Measurements from ENCODE around the gene GRIN3B.

The GRIN3B gene

DNA sequence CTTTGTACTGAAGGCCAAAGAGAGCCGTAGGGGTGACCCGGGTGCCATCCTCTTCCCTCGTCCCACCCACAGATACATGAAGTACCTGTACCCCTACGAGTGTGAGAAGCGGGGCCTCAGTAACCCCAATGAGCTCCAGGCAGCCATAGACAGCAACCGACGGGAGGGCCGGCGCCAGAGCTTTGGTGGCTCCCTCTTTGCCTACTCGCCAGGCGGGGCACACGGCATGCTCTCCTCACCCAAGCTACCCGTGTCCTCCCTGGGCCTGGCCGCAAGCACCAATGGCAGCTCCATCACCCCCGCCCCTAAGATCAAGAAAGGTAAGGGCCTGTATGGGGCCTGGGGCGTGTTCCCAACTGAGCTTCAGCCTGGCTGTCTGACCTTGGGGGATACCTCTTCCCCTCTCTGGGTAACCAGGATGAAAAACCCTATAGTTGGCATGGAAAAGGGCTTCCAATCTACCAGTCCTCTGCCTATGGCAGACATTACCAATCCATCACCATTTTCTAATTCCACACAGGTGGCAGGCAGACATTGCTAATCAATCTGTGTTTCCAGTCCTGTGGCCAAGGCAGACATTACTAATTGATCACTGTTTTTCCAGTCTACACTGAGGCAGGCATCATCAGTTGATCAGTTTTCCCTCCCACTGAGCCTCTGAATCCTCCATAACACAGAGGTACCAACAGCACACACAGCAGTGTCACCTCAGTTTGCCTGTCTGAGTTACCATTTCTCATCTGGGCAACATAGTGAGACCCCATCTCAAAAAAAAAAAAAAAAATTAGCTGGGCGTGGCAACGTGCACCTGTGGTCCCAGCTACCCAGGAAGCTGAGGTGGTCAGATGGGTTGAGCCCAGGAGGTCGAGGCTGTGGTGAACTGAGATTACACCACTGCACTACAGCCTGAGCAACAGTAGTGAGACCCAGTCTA, 35.2 kb upstream of the GRIN3B start:
- TF ChIP-seq, protein P1, sequence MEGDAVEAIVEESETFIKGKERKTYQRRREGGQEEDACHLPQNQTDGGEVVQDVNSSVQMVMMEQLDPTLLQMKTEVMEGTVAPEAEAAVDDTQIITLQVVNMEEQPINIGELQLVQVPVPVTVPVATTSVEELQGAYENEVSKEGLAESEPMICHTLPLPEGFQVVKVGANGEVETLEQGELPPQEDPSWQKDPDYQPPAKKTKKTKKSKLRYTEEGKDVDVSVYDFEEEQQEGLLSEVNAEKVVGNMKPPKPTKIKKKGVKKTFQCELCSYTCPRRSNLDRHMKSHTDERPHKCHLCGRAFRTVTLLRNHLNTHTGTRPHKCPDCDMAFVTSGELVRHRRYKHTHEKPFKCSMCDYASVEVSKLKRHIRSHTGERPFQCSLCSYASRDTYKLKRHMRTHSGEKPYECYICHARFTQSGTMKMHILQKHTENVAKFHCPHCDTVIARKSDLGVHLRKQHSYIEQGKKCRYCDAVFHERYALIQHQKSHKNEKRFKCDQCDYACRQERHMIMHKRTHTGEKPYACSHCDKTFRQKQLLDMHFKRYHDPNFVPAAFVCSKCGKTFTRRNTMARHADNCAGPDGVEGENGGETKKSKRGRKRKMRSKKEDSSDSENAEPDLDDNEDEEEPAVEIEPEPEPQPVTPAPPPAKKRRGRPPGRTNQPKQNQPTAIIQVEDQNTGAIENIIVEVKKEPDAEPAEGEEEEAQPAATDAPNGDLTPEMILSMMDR (IDR thresholded peaks at IDR 0.05; ENCODE audit: low read depth, low read length, missing control alignments) = no peak
- in situ Hi-C loops (cut with HindIII; ENCODE audit: low sequenced_read_pairs) = no loop called here
- no peak for DNase-seq (ENCODE audit: low read depth)

DNA sequence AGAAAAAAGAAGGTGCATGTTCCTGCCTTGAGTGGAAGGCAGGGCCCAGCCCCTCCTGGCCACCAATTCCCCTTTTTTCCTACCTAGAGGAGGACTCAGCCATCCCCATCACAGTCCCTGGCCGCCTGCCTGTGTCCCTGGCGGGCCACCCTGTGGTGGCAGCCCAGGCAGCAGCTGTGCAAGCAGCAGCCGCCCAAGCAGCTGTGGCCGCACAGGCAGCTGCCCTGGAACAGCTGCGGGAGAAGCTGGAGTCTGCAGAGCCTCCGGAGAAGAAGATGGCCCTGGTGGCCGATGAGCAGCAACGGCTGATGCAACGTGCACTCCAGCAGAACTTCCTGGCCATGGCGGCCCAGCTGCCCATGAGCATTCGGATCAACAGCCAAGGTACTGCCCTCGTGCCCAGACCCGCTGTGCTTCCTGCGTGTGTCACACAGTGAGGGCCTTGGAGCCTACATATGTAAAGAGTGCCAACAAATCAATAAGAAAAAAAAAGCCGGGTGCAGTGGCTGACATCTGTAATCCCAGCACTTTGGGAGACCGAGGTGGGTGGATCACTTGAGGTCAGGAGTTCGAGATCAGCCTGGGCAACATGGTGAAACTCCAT, 33.6 kb upstream of the GRIN3B start:
- H3K4me3 ChIP-seq (ENCODE audit: low read depth, low read length) = no peak overlapping the region
- in situ Hi-C loops (cut with HindIII; ENCODE audit: low sequenced_read_pairs) = no loop called here
- DNase-seq (ENCODE audit: low read depth) = no peak
- TF ChIP-seq, protein P1 (IDR thresholded peaks at IDR 0.05; ENCODE audit: low read depth, low read length, missing control alignments) = no peak

More for the DNA sequence above, 35.2 kb upstream of the GRIN3B start:
- H3K4me3 ChIP-seq (ENCODE audit: low read depth, low read length) = no peak overlapping the region

DNA sequence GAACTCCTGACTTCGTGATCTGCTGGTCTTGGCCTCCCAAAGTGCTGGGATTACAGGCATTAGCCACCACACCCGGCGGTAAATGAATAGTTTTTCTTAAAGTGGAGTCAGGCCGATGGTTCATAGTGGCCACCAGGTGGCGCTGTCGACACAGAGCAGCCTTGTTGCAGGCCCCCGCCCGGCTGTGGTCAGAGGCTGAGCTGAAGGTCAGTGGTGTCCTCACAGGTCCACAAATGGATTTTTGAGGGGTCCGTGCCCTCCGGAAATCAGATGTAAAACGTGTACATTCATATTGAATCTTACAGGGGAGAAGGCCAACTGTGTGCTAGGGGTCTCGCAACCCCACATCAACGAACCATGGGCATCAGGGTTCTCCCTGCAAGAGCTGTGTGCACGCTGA, 29.5 kb upstream of the GRIN3B start:
- TF ChIP-seq, protein P1 (IDR thresholded peaks at IDR 0.05; ENCODE audit: low read depth, low read length, missing control alignments) = peak; percentile 57
- no peak for DNase-seq (ENCODE audit: low read depth)
- in situ Hi-C loops (cut with HindIII; ENCODE audit: low sequenced_read_pairs) = no loop called here
- no peak overlapping the region for H3K4me3 ChIP-seq (ENCODE audit: low read depth, low read length)

DNA sequence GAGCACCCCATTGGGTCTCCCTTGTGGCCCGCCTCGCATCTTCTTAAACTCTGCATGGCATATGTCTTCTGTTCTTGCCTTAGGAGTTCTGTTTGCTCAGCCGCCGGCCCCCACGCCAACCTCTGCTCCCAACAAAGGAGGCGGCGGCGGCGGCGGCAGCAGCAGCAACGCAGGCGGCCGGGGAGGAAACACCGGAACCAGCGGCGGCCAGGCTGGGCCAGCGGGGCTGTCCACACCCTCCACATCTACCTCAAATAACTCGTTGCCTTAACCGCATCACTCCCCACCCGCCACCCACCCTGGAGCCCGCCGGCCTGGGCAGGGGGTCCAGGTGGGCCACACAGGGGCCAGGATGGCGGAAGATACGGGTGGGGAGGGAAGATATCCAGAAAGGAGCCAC, 28.4 kb upstream of the GRIN3B start:
- TF ChIP-seq, protein P1 (IDR thresholded peaks at IDR 0.05; ENCODE audit: low read depth, low read length, missing control alignments) = no peak
- in situ Hi-C loops (cut with HindIII; ENCODE audit: low sequenced_read_pairs) = no loop called here
- no peak overlapping the region for H3K4me3 ChIP-seq (ENCODE audit: low read depth, low read length)
- no peak for DNase-seq (ENCODE audit: low read depth)

DNA sequence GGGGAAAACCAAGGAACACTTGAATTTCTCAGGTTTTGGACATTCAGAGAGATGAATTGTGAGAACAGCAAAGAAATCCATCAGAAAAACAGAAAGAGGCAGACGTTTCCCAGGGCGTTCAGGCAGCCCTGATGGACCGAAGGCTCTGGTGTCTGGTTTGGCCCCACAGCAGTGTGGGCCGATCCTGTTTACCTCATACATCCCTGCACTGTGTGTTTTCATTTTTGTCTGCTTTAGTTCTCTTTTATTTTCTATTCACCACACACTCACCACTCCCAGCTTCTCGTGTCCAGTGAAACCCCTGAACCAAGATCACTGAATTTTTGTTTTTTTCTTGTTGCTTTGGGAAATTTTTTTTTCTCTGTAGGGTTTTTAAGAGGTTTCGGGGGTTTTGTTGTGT, 27.9 kb upstream of the GRIN3B start:
- in situ Hi-C loops (cut with HindIII; ENCODE audit: low sequenced_read_pairs) = no loop called here
- TF ChIP-seq, protein P1 (IDR thresholded peaks at IDR 0.05; ENCODE audit: low read depth, low read length, missing control alignments) = no peak
- no peak for DNase-seq (ENCODE audit: low read depth)
- H3K4me3 ChIP-seq (ENCODE audit: low read depth, low read length) = no peak overlapping the region

DNA sequence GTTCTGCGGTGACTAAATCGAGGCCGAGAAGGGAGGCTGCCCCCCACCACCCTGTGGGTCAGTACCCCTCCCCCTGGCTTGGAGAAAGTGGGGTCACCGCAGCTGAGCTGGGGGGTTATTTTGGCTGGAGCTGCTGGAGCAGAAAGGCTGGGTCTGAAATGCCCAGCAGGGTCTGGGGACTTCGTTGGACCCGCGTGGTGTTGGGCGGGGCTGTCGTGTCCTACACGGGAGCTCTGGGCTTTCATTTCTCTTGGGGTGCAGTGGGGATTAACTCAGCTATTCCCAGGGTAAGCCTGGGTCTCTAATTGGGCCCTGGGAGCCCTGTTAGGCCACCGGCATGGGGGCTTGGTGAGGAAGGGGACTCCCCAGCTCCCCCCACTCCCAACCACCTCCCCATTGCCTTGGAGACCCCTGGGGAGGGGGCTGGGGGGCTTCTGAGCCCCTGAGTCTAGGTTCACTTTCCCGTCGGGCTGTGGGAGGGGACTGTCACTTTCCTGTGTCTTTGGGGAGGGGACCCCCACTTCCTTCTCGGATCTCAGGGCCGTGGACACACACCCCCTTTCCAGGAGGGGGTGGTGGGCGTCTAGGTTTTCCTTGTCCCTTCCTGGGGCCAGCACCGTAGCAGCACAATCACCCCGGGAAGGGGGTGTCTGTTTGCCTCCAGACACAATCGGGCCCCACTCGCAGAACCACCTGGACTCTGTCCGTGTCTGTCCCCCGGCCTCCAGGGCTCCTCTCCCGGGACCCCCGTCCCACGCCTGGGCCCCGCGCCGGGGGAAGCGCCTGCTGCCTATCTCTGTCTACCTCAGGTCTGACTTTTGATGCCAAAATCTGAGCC, 26.3 kb upstream of the GRIN3B start:
- no peak overlapping the region for H3K4me3 ChIP-seq (ENCODE audit: low read depth, low read length)
- no peak for DNase-seq (ENCODE audit: low read depth)
- TF ChIP-seq, protein P1 (IDR thresholded peaks at IDR 0.05; ENCODE audit: low read depth, low read length, missing control alignments) = no peak
- in situ Hi-C loops (cut with HindIII; ENCODE audit: low sequenced_read_pairs) = no loop called here

All from astrocyte of the cerebellum (primary cell).